Measurements from ENCODE around the gene RGP1. TPM values are rescaled to one million over a fixed set of nuclear protein-coding genes. Genes with fewer than 3 reads are reported as not detected.

The RGP1 gene
- total RNA-seq, 2 experiments from 2014 or later: 13.5 to 27.1 TPM

DNA sequence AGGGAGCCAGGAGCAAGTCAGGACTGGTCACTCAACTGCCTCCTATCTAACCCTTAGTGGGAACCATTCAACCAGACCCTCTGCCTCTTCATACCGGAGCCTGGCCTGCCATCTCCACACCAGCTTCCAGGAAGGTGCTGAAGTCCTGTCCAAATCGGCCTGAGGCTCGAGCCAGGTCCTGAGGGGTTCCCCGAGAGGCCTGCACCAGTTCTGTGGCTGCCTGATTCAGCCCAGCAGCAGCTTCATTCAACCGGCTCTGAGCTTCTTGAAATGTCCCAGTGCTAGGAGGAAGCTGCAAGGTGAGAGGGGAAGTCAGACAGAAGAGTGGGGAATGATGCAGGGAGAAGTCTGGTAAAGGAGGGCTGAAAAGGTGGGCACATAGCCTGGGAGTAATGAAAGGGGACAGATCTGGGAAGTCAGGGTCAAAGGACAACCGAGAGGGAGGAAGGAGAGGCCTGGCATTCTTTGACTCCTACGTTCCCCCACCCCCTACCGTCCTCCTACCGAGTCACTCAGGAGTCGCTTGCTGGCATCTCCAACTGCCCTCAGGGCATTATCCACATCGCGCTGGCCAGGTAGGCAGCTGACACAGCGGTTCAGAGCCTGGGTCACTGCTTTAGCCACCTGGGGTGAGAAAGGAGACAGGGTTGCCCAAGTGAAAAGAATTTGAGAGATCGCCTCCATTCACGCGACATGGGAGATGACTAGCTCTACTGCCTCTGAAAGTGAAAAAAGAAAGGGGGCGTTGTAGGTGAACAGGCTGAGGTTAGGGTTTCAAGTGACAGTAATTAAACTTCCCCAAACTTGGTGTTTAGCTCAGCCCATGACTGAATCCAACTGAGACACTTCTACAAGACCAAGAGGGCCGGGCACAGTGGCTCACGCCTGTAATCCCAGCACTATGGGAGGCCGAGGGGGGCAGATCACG is 37.3 kb upstream of the RGP1 start:
- ChIA-PET POLR2A (no interaction called here), CTCF (ENCODE audit: unreplicated experiment) (interaction anchor here (0.6 kb wide), 1 partner anchor 13 kb away, joined by 3 read pairs; no protein-coding TSS in a partner anchor)
- no peak for TF ChIP-seq EZH2phosphoT487 (IDR thresholded peaks at IDR 0.05; ENCODE audit: borderline replicate concordance, low read depth, low read length)
- TF ChIP-seq CTCF (conservative IDR thresholded peaks at IDR 0.05; ENCODE audit: low read length): no peak
- BruUV-seq (replicated peaks): no TSS peak
- intact Hi-C loops (cut with micrococcal nuclease; ENCODE audit: unreplicated experiment): no loop called here
- Histone ChIP-seq H3K4me2 (ENCODE audit: low read length) (no peak overlapping the region), H3K9me2 (ENCODE audit: insufficient read depth, low read length) (no peaks in the 10 kb centered on the region), H3K79me2 (ENCODE audit: insufficient read depth, low read depth, low read length) (no peaks in the 10 kb centered on the region), H3K9me3 (ENCODE audit: low read length) (no peaks in the 10 kb centered on the region), H3K4me3 (ENCODE audit: low read depth, low read length, poor library complexity, severe bottlenecking) (no peak overlapping the region), H4K20me1 (ENCODE audit: insufficient read depth, low read length) (no peaks in the 10 kb centered on the region), H3K36me3 (ENCODE audit: insufficient read depth, low read length) (peaks cover 95% of the 10 kb centered on the region), H3K4me1 (ENCODE audit: insufficient read depth, low read length, poor library complexity, severe bottlenecking) (no peaks in the 10 kb centered on the region), H2AFZ (ENCODE audit: low read length) (no peak overlapping the region), H3K27ac (ENCODE audit: low read depth, low read length, poor library complexity, severe bottlenecking) (no peak overlapping the region)
- no peak for DNase-seq (ENCODE audit: low spot score)

DNA sequence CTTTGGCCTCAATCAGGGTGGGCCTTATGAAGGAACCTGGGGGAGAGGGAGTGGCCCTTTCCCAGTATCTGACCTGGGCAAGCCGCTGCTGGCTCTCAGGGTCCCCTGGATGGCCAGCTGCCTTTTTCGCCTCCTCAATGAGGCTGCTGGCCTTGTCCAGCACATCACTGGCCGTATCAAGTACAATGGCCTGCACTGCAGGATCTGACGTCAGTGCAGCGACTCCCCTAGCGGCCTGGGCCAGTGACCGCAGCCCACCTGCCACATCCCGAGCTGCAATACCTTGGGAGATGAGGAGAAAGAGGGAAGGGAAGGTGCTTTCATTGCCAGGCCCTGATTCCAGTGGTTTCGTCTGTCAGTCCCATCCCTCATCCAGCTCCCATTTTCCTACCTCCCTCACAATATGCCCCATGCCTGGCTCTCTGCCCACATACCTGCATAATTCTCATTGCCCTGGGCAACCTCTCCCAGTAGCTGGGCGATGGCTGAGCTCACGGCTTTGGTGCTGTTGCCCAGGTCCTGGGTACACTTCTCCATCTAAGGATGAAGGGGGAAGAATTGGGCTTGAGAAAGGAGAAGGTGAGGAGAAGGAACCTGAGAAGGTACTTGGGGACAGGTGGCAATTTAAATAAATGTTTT is 36.2 kb upstream of the RGP1 start:
- Histone ChIP-seq H3K27ac (ENCODE audit: low read depth, low read length, poor library complexity, severe bottlenecking) (no peak overlapping the region), H3K4me3 (ENCODE audit: low read depth, low read length, poor library complexity, severe bottlenecking) (no peak overlapping the region), H3K9me3 (ENCODE audit: low read length) (no peaks in the 10 kb centered on the region), H3K4me2 (ENCODE audit: low read length) (no peak overlapping the region), H3K4me1 (ENCODE audit: insufficient read depth, low read length, poor library complexity, severe bottlenecking) (no peaks in the 10 kb centered on the region), H2AFZ (ENCODE audit: low read length) (no peak overlapping the region), H3K79me2 (ENCODE audit: insufficient read depth, low read depth, low read length) (no peaks in the 10 kb centered on the region), H4K20me1 (ENCODE audit: insufficient read depth, low read length) (no peaks in the 10 kb centered on the region), H3K36me3 (ENCODE audit: insufficient read depth, low read length) (peaks cover 95% of the 10 kb centered on the region), H3K9me2 (ENCODE audit: insufficient read depth, low read length) (no peaks in the 10 kb centered on the region)
- CTCF ChIA-PET (ENCODE audit: unreplicated experiment): no interaction called here
- POLR2A ChIA-PET: interaction anchor here (1.3 kb wide), 1 partner anchor 18 kb away, joined by 3 read pairs; no protein-coding TSS in a partner anchor
- TF ChIP-seq EZH2phosphoT487 (IDR thresholded peaks at IDR 0.05; ENCODE audit: borderline replicate concordance, low read depth, low read length) (no peak), CTCF (conservative IDR thresholded peaks at IDR 0.05; ENCODE audit: low read length) (no peak)
- no TSS peak for BruUV-seq (replicated peaks)
- DNase-seq (ENCODE audit: low spot score): no peak
- intact Hi-C loops (cut with micrococcal nuclease; ENCODE audit: unreplicated experiment): no loop called here
